Stimulated activated CD8-positive, alpha-beta memory T cell treated with anti-CD3 and anti-CD28 coated beads, Interleukin-7, amount 100 ng/mL, for 1 hour (primary cell): Measurements from ENCODE around the gene FAR1.

ENCODE experiments used
- DNase-seq, 2 donors: peaks; one replicate each; pipeline ENCODE4 v3.0.0-alpha.2; 2020; ENCODE audit warnings: low read depth in 2 of 2

The FAR1 gene

GRCh38 chr11:13776134-13776815, 107.8 kb downstream of the FAR1 start:
- DNase-seq, result peak in 1 of 2 donors; percentile 31

GRCh38 chr11:13777341-13777985, 109.0 kb downstream of the FAR1 start:
- no peak for DNase-seq

GRCh38 chr11:13778345-13778744, 109.9 kb downstream of the FAR1 start:
- DNase-seq, result no peak

GRCh38 chr11:13781153-13781552, 112.7 kb downstream of the FAR1 start:
- no peak for DNase-seq
